Transverse colon (tissue), 4 donors: ENCODE data around the gene PML. TPM values are rescaled to one million over a fixed set of nuclear protein-coding genes. Genes with fewer than 3 reads are reported as not detected.

ENCODE experiments used
- DNase-seq: peaks from one replicate; pipeline ENCODE4 v3.0.0-alpha.2; 2019
- H3K27ac ChIP-seq, 4 donors: fragments of 200-600 bp; sonication (generic); 2 replicates each; pipeline ENCODE4 v1.5.1; 2016 to 2018; ENCODE audit warnings: inconsistent platforms in 4 of 4
- H3K27me3 ChIP-seq: fragments of 200-600 bp; sonication (generic); 2 replicates; pipeline ENCODE4 v1.5.1; 2017; ENCODE audit warnings: inconsistent platforms
- H3K36me3 ChIP-seq, 4 donors: fragments of 200-600 bp; sonication (generic); 2 replicates each; pipeline ENCODE4 v1.5.1; 2017 to 2019; ENCODE audit warnings: inconsistent platforms in 4 of 4
- H3K4me1 ChIP-seq, 4 donors: fragments of 200-600 bp; sonication (generic); 2 replicates each; pipeline ENCODE4 v1.5.1; 2017 to 2020; ENCODE audit warnings: inconsistent platforms in 4 of 4
- H3K4me3 ChIP-seq, 4 donors: fragments of 200-600 bp; sonication (generic); 1 replicate in 1 of 4; 2 replicates in 3 of 4; pipeline versions ENCODE4 v1.5.1 to v1.6.1; 2017 to 2019; ENCODE audit warnings: inconsistent platforms in 4 of 4
- H3K9me3 ChIP-seq, 2 donors: fragments of 200-600 bp; sonication (generic); 2 replicates each; pipeline ENCODE4 v1.5.1; 2017 to 2019; ENCODE audit warnings: inconsistent platforms in 2 of 2
- EP300 ChIP-seq: sonication (generic); formaldehyde crosslinking; IDR thresholded peaks from one replicate; pipeline ENCODE4 v1.6.1; 2017; ENCODE audit warnings: antibody characterized with exemption, low read depth
- POLR2A ChIP-seq: fragments of 450-650 bp; IDR thresholded peaks from one replicate; pipeline ENCODE4 v1.6.1; 2016; ENCODE audit warnings: antibody characterized with exemption, mild to moderate bottlenecking, moderate library complexity
- POLR2AphosphoS5 ChIP-seq, 3 donors: sonication (generic); formaldehyde crosslinking; IDR thresholded peaks; one replicate each; pipeline ENCODE4 v1.6.1; 2016; ENCODE audit warnings: antibody characterized with exemption in 3 of 3
- WGBS, 2 donors: methylation state at CpG; one replicate each; pipeline ENCODE4 v1.1.5; 2018; ENCODE audit warnings: low coverage in 1 of 2; 5-methylcytosine and 5-hydroxymethylcytosine counted together
- in situ Hi-C, 4 donors: fragments of 200-750 bp; cut with MboI; loops; one replicate each; pipeline versions ENCODE4 v1.15.0 to v1.15.1; 2017; ENCODE audit warnings: low sequenced_read_pairs in 3 of 4, low pct_ligation_motif_present in 1 of 4, low pct_unique_long_range_greater_than_20kb in 1 of 4
- intact Hi-C: fragments of 100-400 bp; cut with DNase I; formaldehyde crosslinking; loops from one replicate; pipeline ENCODE4 v1.15.1; 2023; ENCODE audit warnings: low total_unique reads
- total RNA-seq, 4 donors: library from RNA; depleted of rRNA; stranded (reverse); fragments of >200 nt; gene quantifications; one replicate each; pipeline ENCODE4 v1.1.0, GENCODE V29; 2016
- TF ChIP-seq, protein P1 (sequence below), 5 experiments: fragments of 200-600 bp in 3 of 5; fragments of 450-650 bp in 2 of 5; sonication (generic) in 3 of 5; IDR thresholded peaks; 1 replicate in 2 of 5; 2 replicates in 3 of 5; pipeline ENCODE4 v1.5.1; 2016 to 2017; ENCODE audit warnings: antibody characterized with exemption in 5 of 5, inconsistent platforms in 3 of 5, mild to moderate bottlenecking in 2 of 5, moderate library complexity in 1 of 5

The PML gene
- total RNA-seq, 4 donors from 2014 or later: 35.1 to 128 (median 70.0) TPM

DNA sequence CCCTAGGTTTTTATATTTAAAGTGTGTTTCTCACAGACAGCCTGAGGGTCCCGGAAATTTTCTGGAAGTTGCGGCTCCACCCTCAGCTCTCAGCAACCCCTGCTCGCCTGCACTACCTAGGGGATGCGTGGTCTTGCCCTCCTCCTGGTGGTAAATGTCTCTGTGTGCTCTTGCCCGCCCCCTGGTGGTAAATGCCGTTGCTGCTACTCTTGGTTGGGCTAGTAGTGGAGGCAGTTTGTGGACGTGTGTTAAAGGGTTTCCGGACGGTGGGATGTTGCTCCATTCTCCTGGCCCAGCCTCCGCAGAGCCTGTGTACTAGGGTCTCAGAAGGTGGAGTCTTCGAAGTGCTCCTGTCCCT, 29.8 kb upstream of the PML start:
- intact Hi-C loops (loop anchor here (2.0 kb wide), 1 partner anchor 14 kb away; no protein-coding TSS in a partner anchor), in situ Hi-C loops (loop anchor here in 1 of 4 donors (10.0 to 25.0 kb wide), 2 partner anchors 60 to 348 kb away; no protein-coding TSS in a partner anchor)
- 9% methylated on average over 11 of the region's 11 CpGs; no CpG with 5 or more reads in 1 of the 2 donors for WGBS, 2 donors
- TF ChIP-seq POLR2A (no peak), EP300 (no peak), POLR2AphosphoS5 (IDR thresholded peaks at IDR 0.05) (no peak)
- TF ChIP-seq, protein P1, sequence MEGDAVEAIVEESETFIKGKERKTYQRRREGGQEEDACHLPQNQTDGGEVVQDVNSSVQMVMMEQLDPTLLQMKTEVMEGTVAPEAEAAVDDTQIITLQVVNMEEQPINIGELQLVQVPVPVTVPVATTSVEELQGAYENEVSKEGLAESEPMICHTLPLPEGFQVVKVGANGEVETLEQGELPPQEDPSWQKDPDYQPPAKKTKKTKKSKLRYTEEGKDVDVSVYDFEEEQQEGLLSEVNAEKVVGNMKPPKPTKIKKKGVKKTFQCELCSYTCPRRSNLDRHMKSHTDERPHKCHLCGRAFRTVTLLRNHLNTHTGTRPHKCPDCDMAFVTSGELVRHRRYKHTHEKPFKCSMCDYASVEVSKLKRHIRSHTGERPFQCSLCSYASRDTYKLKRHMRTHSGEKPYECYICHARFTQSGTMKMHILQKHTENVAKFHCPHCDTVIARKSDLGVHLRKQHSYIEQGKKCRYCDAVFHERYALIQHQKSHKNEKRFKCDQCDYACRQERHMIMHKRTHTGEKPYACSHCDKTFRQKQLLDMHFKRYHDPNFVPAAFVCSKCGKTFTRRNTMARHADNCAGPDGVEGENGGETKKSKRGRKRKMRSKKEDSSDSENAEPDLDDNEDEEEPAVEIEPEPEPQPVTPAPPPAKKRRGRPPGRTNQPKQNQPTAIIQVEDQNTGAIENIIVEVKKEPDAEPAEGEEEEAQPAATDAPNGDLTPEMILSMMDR (IDR thresholded peaks at IDR 0.05): peak; percentile 88 to 95 (median 93)
- H3K36me3 ChIP-seq: no peaks in the 10 kb centered on the region
- DNase-seq: peak; percentile 86
- H3K27ac ChIP-seq: peak overlapping the region in 2 of 4 donors; percentile 29 to 59
- peaks cover 0 to 15% (median 7%) of the 10 kb centered on the region in 4 donors for H3K4me1 ChIP-seq
- H3K27me3 ChIP-seq: peaks cover 5% of the 10 kb centered on the region
- H3K4me3 ChIP-seq: peak overlapping the region in 1 of 4 donors; percentile 26
- no peaks in the 10 kb centered on the region for H3K9me3 ChIP-seq

GRCh38 chr15:73965094-73965757, 29.3 kb upstream of the PML start:
- Histone ChIP-seq H3K27ac (peak overlapping the region in 2 of 4 donors; percentile 29 to 59), H3K36me3 (no peaks in the 10 kb centered on the region), H3K4me1 (peaks cover 0 to 15% (median 7%) of the 10 kb centered on the region in 4 donors), H3K4me3 (peak overlapping the region in 1 of 4 donors; percentile 26), H3K9me3 (no peaks in the 10 kb centered on the region), H3K27me3 (peaks cover 5% of the 10 kb centered on the region)
- in situ Hi-C loops: loop anchor here in 1 of 4 donors (10.0 to 25.0 kb wide), 2 partner anchors 60 to 347 kb away; no protein-coding TSS in a partner anchor
- DNase-seq: no peak
- WGBS, 2 donors: 24 to 36% methylated on average over 7 to 13 of the region's 13 CpGs
- no peak for TF ChIP-seq POLR2AphosphoS5 (IDR thresholded peaks at IDR 0.05)
- TF ChIP-seq POLR2A: no peak
- TF ChIP-seq, protein P1 (IDR thresholded peaks at IDR 0.05): peak in 1 of 5 experiments; percentile 10
- no peak for TF ChIP-seq EP300
- intact Hi-C loops: loop anchor here (2.0 kb wide), 1 partner anchor 14 kb away; no protein-coding TSS in a partner anchor

GRCh38 chr15:73965758-73966113, 28.8 kb upstream of the PML start:
- intact Hi-C loops (loop anchor here (2.0 kb wide), 1 partner anchor 15 kb away; no protein-coding TSS in a partner anchor), in situ Hi-C loops (loop anchor here in 1 of 4 donors (10.0 to 25.0 kb wide), 2 partner anchors 59 to 347 kb away; no protein-coding TSS in a partner anchor)
- no peak for DNase-seq
- Histone ChIP-seq H3K4me3 (no peak overlapping the region), H3K27ac (peak overlapping the region in 1 of 4 donors; percentile 22), H3K36me3 (no peaks in the 10 kb centered on the region), H3K9me3 (no peaks in the 10 kb centered on the region), H3K4me1 (peaks cover 0 to 15% (median 7%) of the 10 kb centered on the region in 4 donors), H3K27me3 (peaks cover 5% of the 10 kb centered on the region)
- TF ChIP-seq EP300 (no peak), POLR2AphosphoS5 (IDR thresholded peaks at IDR 0.05) (no peak)
- WGBS, 2 donors: 21 to 26% methylated on average over 2 of the region's 2 CpGs

- WGBS, 2 donors: 86 to 94% methylated on average over 3 of the region's 3 CpGs
- peaks cover under 1% of the 10 kb centered on the region for H3K27me3 ChIP-seq
- H3K36me3 ChIP-seq: no peaks in the 10 kb centered on the region
- in situ Hi-C loops (loop anchor here in 1 of 4 donors (10.0 to 25.0 kb wide), 2 partner anchors 56 to 344 kb away; no protein-coding TSS in a partner anchor), intact Hi-C loops (no loop called here)
- no peak overlapping the region for H3K27ac ChIP-seq
- no peak for DNase-seq
- TF ChIP-seq, protein P1 (IDR thresholded peaks at IDR 0.05): no peak
- TF ChIP-seq POLR2A: no peak
- no peak for TF ChIP-seq POLR2AphosphoS5 (IDR thresholded peaks at IDR 0.05)
- TF ChIP-seq EP300: no peak
- no peaks in the 10 kb centered on the region for H3K9me3 ChIP-seq
- no peak overlapping the region for H3K4me3 ChIP-seq
- H3K4me1 ChIP-seq: peaks cover 3 to 22% (median 9%) of the 10 kb centered on the region in 4 donors
These were observed 26.1 kb upstream of the PML start for GRCh38 chr15:73968461-73968860.
